CD14-positive monocyte (primary cell): ENCODE data around the gene AURKB. TPM values are rescaled to one million over a fixed set of nuclear protein-coding genes. Genes with fewer than 3 reads are reported as not detected.

ENCODE experiments used
- DNase-seq, 3 donors: peaks; one replicate each; pipeline ENCODE4 v3.0.0-alpha.2; 2011 to 2022
- H2AFZ ChIP-seq: 2 replicates; pipeline ENCODE4 v1.6.0; 2012; ENCODE audit warnings: mild to moderate bottlenecking, low read depth, low read length, inconsistent platforms; ENCODE audit not compliant: insufficient read depth, poor library complexity, severe bottlenecking
- H3K27ac ChIP-seq, 2 donors: 1 replicate in 1 of 2; 2 replicates in 1 of 2; pipeline ENCODE4 v1.5.1; 2012 to 2013; ENCODE audit warnings: low read length in 2 of 2, control low read depth in 1 of 2, inconsistent platforms in 1 of 2, low read depth in 1 of 2, mild to moderate bottlenecking in 1 of 2
- H3K27me3 ChIP-seq, 2 donors: one replicate each; pipeline versions ENCODE4 v1.6.0 to v1.6.1; 2011 to 2013; ENCODE audit warnings: low read length in 2 of 2; ENCODE audit not compliant: control insufficient read depth in 2 of 2, insufficient read depth in 2 of 2
- H3K36me3 ChIP-seq, 2 donors: replicated peaks in 1 of 2; 1 replicate in 1 of 2; 2 replicates in 1 of 2; pipeline versions ENCODE4 v1.5.1 to v1.6.1; 2012 to 2013; ENCODE audit warnings: low read length in 2 of 2, control low read depth in 1 of 2, inconsistent platforms in 1 of 2, mild to moderate bottlenecking in 1 of 2; ENCODE audit not compliant: insufficient read depth in 2 of 2, control insufficient read depth in 1 of 2
- H3K4me1 ChIP-seq, 2 donors: 1 replicate in 1 of 2; 2 replicates in 1 of 2; pipeline versions ENCODE4 v1.5.1 to v1.6.1; 2012 to 2013; ENCODE audit warnings: low read length in 2 of 2, control low read depth in 1 of 2, inconsistent platforms in 1 of 2, mild to moderate bottlenecking in 1 of 2, moderate library complexity in 1 of 2; ENCODE audit not compliant: insufficient read depth in 2 of 2, control insufficient read depth in 1 of 2
- H3K4me2 ChIP-seq: replicated peaks from 2 replicates; pipeline ENCODE3; 2012; ENCODE audit warnings: low read length, moderate library complexity, mild to moderate bottlenecking; ENCODE audit not compliant: poor library complexity, severe bottlenecking; ENCODE audit errors: extremely low read depth
- H3K4me3 ChIP-seq, 3 experiments: fragments of 200-600 bp in 1 of 3; sonication (generic) in 1 of 3; replicated peaks in 1 of 3; 1 replicate in 2 of 3; 2 replicates in 1 of 3; pipeline ENCODE4 v1.5.1; 2011 to 2013; ENCODE audit warnings: low read length in 3 of 3, mild to moderate bottlenecking in 3 of 3, control low read depth in 2 of 3, low read depth in 2 of 3, inconsistent platforms in 1 of 3, moderate library complexity in 1 of 3
- H3K79me2 ChIP-seq: 2 replicates; pipeline ENCODE4 v1.6.0; 2012; ENCODE audit warnings: mild to moderate bottlenecking, control low read depth, inconsistent platforms, low read length, moderate library complexity; ENCODE audit not compliant: insufficient read depth
- H3K9ac ChIP-seq: 2 replicates; pipeline ENCODE4 v1.6.0; 2017; ENCODE audit warnings: low read length, mild to moderate bottlenecking; ENCODE audit not compliant: insufficient read depth, poor library complexity, severe bottlenecking
- H3K9me3 ChIP-seq, 2 donors: replicated peaks in 1 of 2; 1 replicate in 1 of 2; 2 replicates in 1 of 2; pipeline versions ENCODE4 v1.5.1 to v1.6.1; 2012 to 2013; ENCODE audit warnings: low read length in 2 of 2, control low read depth in 1 of 2; ENCODE audit not compliant: control insufficient read depth in 1 of 2, insufficient read depth in 1 of 2
- H4K20me1 ChIP-seq: 2 replicates; pipeline ENCODE4 v1.6.0; 2012; ENCODE audit warnings: mild to moderate bottlenecking, low read length, control low read depth, moderate library complexity; ENCODE audit not compliant: insufficient read depth
- H3K27ac Mint-ChIP-seq, 7 donors: one replicate each; pipeline ENCODE4 v1.8.0; 2020; ENCODE audit warnings: mild to moderate bottlenecking in 7 of 7, mixed read lengths in 7 of 7, moderate library complexity in 6 of 7, inconsistent platforms in 2 of 7
- H3K27me3 Mint-ChIP-seq, 3 donors: one replicate each; pipeline ENCODE4 v1.8.0; 2021 to 2022; ENCODE audit warnings: low read depth in 3 of 3, mild to moderate bottlenecking in 3 of 3, mixed read lengths in 3 of 3, moderate library complexity in 3 of 3, inconsistent platforms in 1 of 3
- H3K36me3 Mint-ChIP-seq, 2 donors: one replicate each; pipeline ENCODE4 v1.8.0; 2020; ENCODE audit warnings: mixed read lengths in 2 of 2, inconsistent platforms in 1 of 2, mild to moderate bottlenecking in 1 of 2
- H3K4me1 Mint-ChIP-seq: one replicate; pipeline ENCODE4 v1.8.0; 2020; ENCODE audit warnings: mild to moderate bottlenecking, mixed read lengths
- H3K4me3 Mint-ChIP-seq, 2 donors: one replicate each; pipeline ENCODE4 v1.8.0; 2020; ENCODE audit warnings: mild to moderate bottlenecking in 2 of 2, mixed read lengths in 2 of 2, moderate library complexity in 1 of 2
- H3K9me3 Mint-ChIP-seq, 7 donors: one replicate each; pipeline ENCODE4 v1.8.0; 2020 to 2022; ENCODE audit warnings: mixed read lengths in 7 of 7, mild to moderate bottlenecking in 6 of 7, moderate library complexity in 6 of 7, inconsistent platforms in 2 of 7
- WGBS: methylation state at CpG from one replicate; pipeline ENCODE4 v1.1.5; 2013; ENCODE audit warnings: missing lambda C conversion rate; ENCODE audit not compliant: insufficient coverage; 5-methylcytosine and 5-hydroxymethylcytosine counted together
- intact Hi-C, 2 donors: fragments of 100-400 bp; cut with micrococcal nuclease; formaldehyde crosslinking; loops; one replicate each; pipeline versions ENCODE4 v1.15.0 to v1.15.1; 2023
- polyA plus RNA-seq, 3 donors: library from polyadenylated mRNA; depleted of rRNA in 1 of 3; unstranded in 2 of 3; stranded (reverse) in 1 of 3; fragments of 300-500 nt in 2 of 3; fragments of >200 nt in 1 of 3; fragmentation: Illumina TruSeq in 2 of 3; gene quantifications; 1 replicate in 2 of 3; 2 replicates in 1 of 3; pipeline ENCODE4 v1.2.3, GENCODE V29; 2012 to 2021
- TF ChIP-seq, protein P1 (sequence below): fragments of 200-600 bp; IDR thresholded peaks from one replicate; pipeline ENCODE4 v1.8.0; 2022; ENCODE audit warnings: antibody characterized with exemption, mild to moderate bottlenecking

AURKB gene
- polyA plus RNA-seq, 3 donors: 0.38 to 4.2 (median 0.79) TPM

DNA sequence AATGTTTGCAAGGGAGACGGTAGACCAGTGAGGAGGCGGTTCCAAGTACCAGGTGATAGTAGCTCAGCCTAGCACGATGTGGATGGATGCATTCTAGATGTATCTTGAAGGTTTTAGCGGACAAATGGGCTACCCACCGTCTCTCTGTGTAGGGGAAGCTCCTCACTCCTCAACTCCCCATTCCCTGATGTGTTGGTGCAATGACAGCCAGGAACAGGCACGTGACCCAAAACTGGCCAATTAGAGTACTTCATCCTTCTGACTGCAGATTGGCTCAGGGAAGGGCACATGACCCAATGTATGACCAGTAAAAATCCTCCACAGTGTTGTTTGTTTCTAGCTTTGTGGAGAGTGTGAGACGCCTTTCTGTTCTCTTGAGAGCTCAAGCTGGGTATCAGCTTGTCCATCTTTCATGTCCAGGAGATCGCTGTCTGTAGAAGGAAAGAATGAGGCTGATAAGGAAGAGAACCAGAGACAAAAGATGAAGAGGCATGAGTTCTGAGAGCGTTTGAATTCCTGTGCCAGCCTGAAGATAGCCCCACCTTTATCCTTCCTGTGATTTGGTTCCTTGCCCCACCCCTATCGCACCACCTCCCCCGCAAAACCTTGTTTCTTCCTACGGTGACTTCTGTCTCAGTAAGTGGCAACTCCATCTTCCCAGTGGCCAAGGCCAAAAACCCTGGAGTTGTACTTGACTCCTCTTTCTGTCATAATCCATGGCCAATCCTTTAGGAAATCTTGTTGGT is 18.1 kb downstream of the AURKB start:
- TF ChIP-seq, protein P1, sequence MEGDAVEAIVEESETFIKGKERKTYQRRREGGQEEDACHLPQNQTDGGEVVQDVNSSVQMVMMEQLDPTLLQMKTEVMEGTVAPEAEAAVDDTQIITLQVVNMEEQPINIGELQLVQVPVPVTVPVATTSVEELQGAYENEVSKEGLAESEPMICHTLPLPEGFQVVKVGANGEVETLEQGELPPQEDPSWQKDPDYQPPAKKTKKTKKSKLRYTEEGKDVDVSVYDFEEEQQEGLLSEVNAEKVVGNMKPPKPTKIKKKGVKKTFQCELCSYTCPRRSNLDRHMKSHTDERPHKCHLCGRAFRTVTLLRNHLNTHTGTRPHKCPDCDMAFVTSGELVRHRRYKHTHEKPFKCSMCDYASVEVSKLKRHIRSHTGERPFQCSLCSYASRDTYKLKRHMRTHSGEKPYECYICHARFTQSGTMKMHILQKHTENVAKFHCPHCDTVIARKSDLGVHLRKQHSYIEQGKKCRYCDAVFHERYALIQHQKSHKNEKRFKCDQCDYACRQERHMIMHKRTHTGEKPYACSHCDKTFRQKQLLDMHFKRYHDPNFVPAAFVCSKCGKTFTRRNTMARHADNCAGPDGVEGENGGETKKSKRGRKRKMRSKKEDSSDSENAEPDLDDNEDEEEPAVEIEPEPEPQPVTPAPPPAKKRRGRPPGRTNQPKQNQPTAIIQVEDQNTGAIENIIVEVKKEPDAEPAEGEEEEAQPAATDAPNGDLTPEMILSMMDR: no peak
- intact Hi-C loops: no loop called here
- peaks cover 9% of the 10 kb centered on the region for H3K4me1 Mint-ChIP-seq
- H3K27ac ChIP-seq: peak overlapping the region; percentile 51 to 79
- peak overlapping the region; percentile 13 to 63 (median 41) for H3K4me3 ChIP-seq
- H3K27ac Mint-ChIP-seq: no peak overlapping the region
- peak; percentile 75 to 90 (median 89) for DNase-seq
- H3K79me2 ChIP-seq: peaks cover 23% of the 10 kb centered on the region
- H3K27me3 Mint-ChIP-seq: no peaks in the 10 kb centered on the region
- H3K36me3 ChIP-seq: no peaks in the 10 kb centered on the region
- peak overlapping the region; percentile 64 for H3K4me2 ChIP-seq
- H3K36me3 Mint-ChIP-seq: peaks cover 0 to 1% of the 10 kb centered on the region in 2 donors
- peak overlapping the region; percentile 79 for H2AFZ ChIP-seq
- no peaks in the 10 kb centered on the region for H3K9me3 Mint-ChIP-seq
- H3K9ac ChIP-seq: peak overlapping the region; percentile 35
- H3K27me3 ChIP-seq: no peaks in the 10 kb centered on the region
- H3K4me1 ChIP-seq: peaks cover 46 to 50% of the 10 kb centered on the region in 2 donors
- H4K20me1 ChIP-seq: peaks cover 18% of the 10 kb centered on the region
- H3K9me3 ChIP-seq: no peaks in the 10 kb centered on the region
- WGBS: 38% methylated on average over 5 of the region's 12 CpGs
- no peak overlapping the region for H3K4me3 Mint-ChIP-seq

DNA sequence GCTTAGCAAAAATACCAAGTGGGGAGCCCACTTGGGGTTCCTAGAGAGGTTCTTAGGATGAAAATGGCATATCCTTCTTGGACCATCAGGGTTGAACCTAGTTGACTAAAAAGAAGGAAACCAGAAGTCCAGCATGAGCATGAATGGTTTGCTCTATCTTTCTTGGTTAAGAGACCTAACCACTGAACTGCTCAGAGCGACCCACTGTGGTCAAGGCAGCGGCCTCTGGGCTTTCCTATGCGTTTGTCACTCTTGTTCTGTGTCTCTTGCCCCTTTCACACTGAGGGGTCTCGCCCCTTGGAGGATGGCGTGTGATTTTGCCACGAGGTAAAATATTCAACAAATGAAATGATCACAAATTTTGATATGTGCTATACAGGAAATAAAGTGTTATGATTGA is 19.9 kb downstream of the AURKB start:
- Histone ChIP-seq H2AFZ (peak overlapping the region; percentile 85), H3K79me2 (peaks cover 23% of the 10 kb centered on the region), H3K9ac (no peak overlapping the region), H3K4me2 (peak overlapping the region; percentile 96), H3K27me3 (no peaks in the 10 kb centered on the region), H3K36me3 (no peaks in the 10 kb centered on the region), H3K4me1 (peaks cover 63 to 67% of the 10 kb centered on the region in 2 donors), H3K27ac (peak overlapping the region; percentile 72 to 74), H3K9me3 (no peaks in the 10 kb centered on the region), H3K4me3 (peak overlapping the region; percentile 26 to 90 (median 87)), H4K20me1 (peaks cover 28% of the 10 kb centered on the region)
- no peak for DNase-seq
- no peaks in the 10 kb centered on the region for H3K27me3 Mint-ChIP-seq
- intact Hi-C loops: loop anchor here in 1 of 2 donors (2.0 kb wide), 1 partner anchor 32 kb away; no protein-coding TSS in a partner anchor
- TF ChIP-seq, protein P1: no peak
- no peak overlapping the region for H3K4me3 Mint-ChIP-seq
- H3K4me1 Mint-ChIP-seq: peaks cover 9% of the 10 kb centered on the region
- no peaks in the 10 kb centered on the region for H3K9me3 Mint-ChIP-seq
- H3K36me3 Mint-ChIP-seq: no peaks in the 10 kb centered on the region
- peak overlapping the region in 6 of 7 donors; percentile 86 to 94 (median 92) for H3K27ac Mint-ChIP-seq
- no CpG with 5 or more reads among the region's 6 CpGs for whole genome bisulfite sequencing
